Mammary microvascular endothelial cell (primary cell): ENCODE measurements around the gene NHLH1. TPM values are rescaled to one million over a fixed set of nuclear protein-coding genes. Genes with fewer than 3 reads are reported as not detected.

Experiments used
- total RNA-seq: library from RNA; depleted of rRNA; stranded (reverse); fragments of >200 nt; gene quantifications from 2 replicates; pipeline ENCODE4 v1.2.3, GENCODE V29; 2015

The NHLH1 gene
- 0.13 TPM in 1 of 2 replicates, not detected in the other for total RNA-seq

DNA sequence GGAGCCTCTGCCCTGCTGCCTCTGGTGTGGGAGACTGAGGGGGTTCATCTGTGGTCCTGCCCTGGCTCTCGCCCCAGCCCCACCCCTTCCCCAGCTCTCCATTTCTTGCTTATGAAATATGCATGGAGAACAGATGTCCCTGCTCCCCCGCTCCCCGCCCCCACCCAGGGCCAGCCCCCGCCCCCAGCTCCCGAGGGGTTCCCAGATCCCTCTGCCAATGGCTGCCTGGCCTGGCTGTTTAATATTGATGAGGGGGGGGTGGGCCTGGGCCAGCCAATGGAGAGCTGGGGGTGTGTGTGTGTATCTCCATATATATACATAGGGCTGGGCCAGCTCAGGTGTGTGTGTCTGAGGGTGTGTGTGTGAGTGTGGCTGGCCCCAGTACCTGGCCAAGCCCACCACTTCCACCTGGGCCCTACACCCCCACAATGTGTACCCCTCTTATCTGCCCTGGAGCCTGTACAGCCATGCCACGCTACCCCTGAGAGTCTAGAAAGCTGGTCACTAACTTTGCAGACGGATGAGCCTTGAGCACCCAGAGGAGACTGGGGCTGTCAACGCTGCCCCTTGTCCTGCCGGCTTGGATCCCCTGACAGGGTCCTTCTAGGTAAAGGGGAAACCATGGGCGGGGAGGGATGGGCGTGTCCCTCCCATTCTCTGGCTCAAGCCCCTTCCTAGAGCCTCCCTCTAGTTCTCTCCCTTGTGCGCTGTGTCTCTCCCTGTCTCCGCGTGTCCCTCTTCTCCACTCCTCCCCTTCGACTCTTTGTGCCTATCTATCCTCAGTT is at the start of gene NHLH1:
TSS of gene NHLH1 (plus strand) at position 341 of the 785 bp plus-strand sequence. CDS start 3,661 bp downstream, outside the sequence.

DNA sequence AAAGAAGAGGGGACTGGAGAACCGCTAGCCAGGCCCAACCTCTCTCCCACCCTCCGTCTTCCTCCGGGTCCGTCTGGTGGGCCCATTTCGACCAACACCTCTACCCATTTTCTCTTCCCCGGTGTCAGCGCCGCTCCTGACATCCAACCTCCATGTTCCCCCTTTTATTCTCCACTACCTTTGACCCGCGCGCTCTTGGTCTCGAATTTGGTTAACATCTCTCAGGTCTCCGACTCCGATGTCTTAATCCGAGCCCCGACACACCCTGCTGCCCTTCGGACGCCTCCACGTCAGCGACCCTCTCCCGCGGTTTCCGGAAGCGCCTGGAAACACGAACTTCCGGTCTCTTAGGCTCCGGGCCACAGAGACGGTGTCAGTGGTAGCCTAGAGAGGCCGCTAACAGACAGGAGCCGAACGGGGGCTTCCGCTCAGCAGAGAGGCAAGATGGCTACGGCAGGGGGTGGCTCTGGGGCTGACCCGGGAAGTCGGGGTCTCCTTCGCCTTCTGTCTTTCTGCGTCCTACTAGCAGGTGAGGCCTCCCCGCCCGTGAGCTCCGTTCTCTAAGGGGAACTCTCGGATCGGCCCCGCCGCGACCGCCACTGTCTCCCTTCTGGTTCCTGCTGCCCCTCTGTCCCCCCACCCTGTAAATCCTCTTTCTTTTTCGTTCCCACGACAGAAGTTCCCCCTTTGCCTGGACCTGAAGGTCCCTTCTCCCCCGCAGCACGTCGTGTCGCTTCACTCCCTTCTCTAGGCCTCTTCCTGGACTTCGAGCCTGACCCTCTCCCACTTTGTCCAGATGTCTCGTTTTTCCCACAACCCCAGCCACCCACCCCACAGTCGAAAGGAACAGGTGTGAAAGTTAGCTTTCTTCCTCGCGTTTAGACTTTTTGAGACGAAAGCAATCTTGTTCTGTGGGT is 23.7 kb upstream of the NHLH1 start, which contains the start of the genes COPA and NCSTN:
TSS of gene COPA (minus strand) at position 298 of the 917 bp plus-strand sequence. CDS start at position 218, 80 bp downstream.
TSS of gene NCSTN (plus strand) at position 431 of the 917 bp plus-strand sequence. CDS start at position 445, 14 bp downstream.

DNA sequence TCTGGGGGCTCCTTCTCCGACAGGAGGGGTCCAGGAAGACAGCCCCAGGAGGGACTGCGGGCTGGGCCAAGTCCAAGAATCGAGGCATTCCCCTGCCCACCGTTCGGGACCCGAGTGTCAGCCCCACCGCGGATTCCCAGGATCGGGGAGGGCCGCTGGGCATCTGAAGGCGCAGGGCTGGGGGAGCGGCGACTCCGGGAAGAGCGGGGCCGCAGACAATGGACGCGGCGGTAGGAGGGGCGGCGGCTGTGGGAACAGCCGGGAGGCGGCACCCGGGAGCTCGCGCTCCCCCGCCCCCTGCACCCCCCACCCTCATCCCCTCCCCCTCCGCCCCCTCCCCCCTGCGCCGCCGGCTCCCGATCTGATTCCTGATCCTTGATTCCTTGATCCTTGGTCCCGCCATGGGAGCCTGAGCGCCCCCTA is 33.4 kb downstream of the NHLH1 start, which contains the start of gene VANGL2:
TSS of gene VANGL2 (plus strand) at position 342 of the 423 bp plus-strand sequence. CDS start 15,274 bp downstream, outside the sequence.

Other genes with a start within 250 kb of the NHLH1 start
- gene ATP1A4, start 215.5 kb upstream of the NHLH1 start, total RNA-seq, result not detected in 2 replicates
- gene CASQ1, start 176.5 kb upstream of the NHLH1 start, total RNA-seq, result not detected in 2 replicates
- gene PEA15, start 161.7 kb upstream of the NHLH1 start, total RNA-seq, result 143 TPM in 2 replicates
- gene DCAF8, start 104.5 kb upstream of the NHLH1 start, total RNA-seq, result 43.9 and 49.2 TPM in 2 replicates
- gene PEX19, start 81.9 kb upstream of the NHLH1 start, total RNA-seq, result 28.4 and 29.1 TPM in 2 replicates
- gene COPA, start 23.8 kb upstream of the NHLH1 start, total RNA-seq, result 114 and 125 TPM in 2 replicates
- gene NCSTN, start 23.7 kb upstream of the NHLH1 start, total RNA-seq, result 71.8 and 79.2 TPM in 2 replicates
- not detected in 2 replicates for gene VANGL2, start 33.5 kb downstream of the NHLH1 start, total RNA-seq
- gene SLAMF6, start 156.2 kb downstream of the NHLH1 start, total RNA-seq, result not detected in 2 replicates
- not detected in 2 replicates for gene CD84, start 212.4 kb downstream of the NHLH1 start, total RNA-seq